ENCODE results near the gene CYTH4.

CYTH4 gene

GRCh38 chr22:37254209-37254866 lies 28.0 kb upstream of the CYTH4 start:
- TF ChIP-seq CTCF (conservative IDR thresholded peaks at IDR 0.05), result no peak
- no peak overlapping the region for H3K27ac ChIP-seq

GRCh38 chr22:37254867-37255233 lies 27.5 kb upstream of the CYTH4 start:
- no peak overlapping the region for H3K27ac ChIP-seq
- no peak for TF ChIP-seq CTCF (conservative IDR thresholded peaks at IDR 0.05)

GRCh38 chr22:37255558-37256006 lies 26.7 kb upstream of the CYTH4 start:
- no peak for TF ChIP-seq CTCF (conservative IDR thresholded peaks at IDR 0.05)
- no peak overlapping the region for H3K27ac ChIP-seq

GRCh38 chr22:37256075-37256726 lies 26.1 kb upstream of the CYTH4 start:
- TF ChIP-seq CTCF (conservative IDR thresholded peaks at IDR 0.05), result no peak
- H3K27ac ChIP-seq, result no peak overlapping the region

- H3K27ac ChIP-seq, result no peak overlapping the region
- TF ChIP-seq CTCF (conservative IDR thresholded peaks at IDR 0.05), result no peak
Observed at GRCh38 chr22:37258005-37258752, 24.1 kb upstream of the CYTH4 start.

GRCh38 chr22:37258753-37259401 lies 23.4 kb upstream of the CYTH4 start:
- no peak for TF ChIP-seq CTCF (conservative IDR thresholded peaks at IDR 0.05)
- no peak overlapping the region for H3K27ac ChIP-seq

- no peak overlapping the region for H3K27ac ChIP-seq
- TF ChIP-seq CTCF (conservative IDR thresholded peaks at IDR 0.05), result peak; percentile 63
Observed at GRCh38 chr22:37259540-37260029, 22.7 kb upstream of the CYTH4 start.
